GM12878 (cell line): ENCODE measurements around the gene EED. TPM values are rescaled to one million over a fixed set of nuclear protein-coding genes. Genes with fewer than 3 reads are reported as not detected.
A peak's percentile ranks its signal among the peaks of the same experiment; 100 is the strongest.

Experiments used
- ATAC-seq: fragments of 200-7000 bp; cut with Tn5 transposase; 3 replicates; pipeline ENCODE4 v1.9.1; 2020; ENCODE audit warnings: mild to moderate bottlenecking, moderate library complexity
- BruUV-seq: library from RNA; stranded (reverse); fragments of 400-500 nt; replicated peaks from 2 replicates; lab custom pipeline; 2021; lab: Mats Ljungman, UMichigan
- CTCF ChIA-PET: fragments of 300-600 bp; sonication (Branson Sonifier 250); formaldehyde crosslinking; extraction: SDS; loops from one replicate; lab custom pipeline; 2021; ENCODE audit warnings: inconsistent platforms; lab: Yijun Ruan, JAX
- POLR2A ChIA-PET: fragments of 350-600 bp; formaldehyde crosslinking; extraction: SDS; loops from one replicate; lab custom pipeline; 2021; ENCODE audit warnings: inconsistent platforms; lab: Charles Lee
- RAD21 ChIA-PET: fragments of 300-600 bp; sonication (Branson Sonifier 250); formaldehyde crosslinking; loops from one replicate; lab custom pipeline; 2023; ENCODE audit warnings: antibody characterized with exemption; ENCODE audit not compliant: unreplicated experiment; lab: Charles Lee
- SMC1A ChIA-PET: fragments of 300-600 bp; sonication (Branson Sonifier 250); formaldehyde crosslinking; loops from one replicate; lab custom pipeline; 2023; ENCODE audit not compliant: unreplicated experiment, uncharacterized antibody; lab: Charles Lee
- DNase-seq: peaks from one replicate; pipeline ENCODE4 v3.0.0-alpha.2; 2011; ENCODE audit warnings: low read depth, low spot score
- FAIRE-seq: peaks from 3 replicates; lab custom pipeline; 2011; peaks lifted over from hg19 to GRCh38; lab: Jason Lieb, UNC
- H2AFZ ChIP-seq: 2 replicates; pipeline ENCODE4 v1.6.0; 2011; ENCODE audit warnings: low read depth, low read length, control low read depth; ENCODE audit not compliant: control insufficient read depth
- H3K27ac ChIP-seq: 2 replicates; pipeline ENCODE4 v1.5.1; 2011; ENCODE audit warnings: control low read depth; ENCODE audit not compliant: control insufficient read depth, insufficient read depth
- H3K27me3 ChIP-seq, 2 experiments: replicated peaks in 1 of 2; 2 replicates each; pipeline versions ENCODE4 v1.6.0 to v1.6.1; 2011; ENCODE audit warnings: low read length in 1 of 2; ENCODE audit not compliant: control insufficient read depth in 2 of 2, insufficient read depth in 2 of 2
- H3K36me3 ChIP-seq, 2 experiments: 2 replicates each; pipeline ENCODE4 v1.5.1; 2011; ENCODE audit warnings: low read length in 1 of 2; ENCODE audit not compliant: control insufficient read depth in 2 of 2, insufficient read depth in 2 of 2
- H3K4me1 ChIP-seq: 2 replicates; pipeline ENCODE4 v1.6.1; 2011; ENCODE audit warnings: mild to moderate bottlenecking, low read length, moderate library complexity, mixed read lengths; ENCODE audit not compliant: control insufficient read depth, insufficient read depth
- H3K4me2 ChIP-seq: 2 replicates; pipeline ENCODE4 v1.6.0; 2011; ENCODE audit warnings: control low read depth; ENCODE audit not compliant: control insufficient read depth, insufficient read depth
- H3K4me3 ChIP-seq: fragments of 200-600 bp; sonication (generic); 2 replicates; pipeline ENCODE4 v1.5.1; 2016
- H3K79me2 ChIP-seq: 2 replicates; pipeline ENCODE4 v1.6.0; 2011; ENCODE audit warnings: low read length; ENCODE audit not compliant: control insufficient read depth, insufficient read depth
- H3K9ac ChIP-seq: 2 replicates; pipeline ENCODE4 v1.8.0; 2011; ENCODE audit warnings: low read length, control low read depth, mixed read lengths; ENCODE audit not compliant: control insufficient read depth, insufficient read depth
- H3K9me3 ChIP-seq: replicated peaks from 3 replicates; pipeline ENCODE4 v1.5.1; 2011; ENCODE audit warnings: mild to moderate bottlenecking, low read length; ENCODE audit not compliant: control insufficient read depth, insufficient read depth
- H4K20me1 ChIP-seq: 2 replicates; pipeline ENCODE4 v1.6.0; 2011; ENCODE audit not compliant: control insufficient read depth, insufficient read depth
- CBFB ChIP-seq: IDR thresholded peaks from 2 replicates; pipeline ENCODE4 v1.6.1; 2016; ENCODE audit warnings: antibody characterized with exemption, low read depth
- CREM ChIP-seq: IDR thresholded peaks from 2 replicates; pipeline ENCODE4 v1.6.1; 2014; ENCODE audit warnings: antibody characterized with exemption, low read depth
- ETV6 ChIP-seq, 2 experiments: fragments of 450-650 bp in 1 of 2; IDR thresholded peaks in 1 of 2; conservative IDR thresholded peaks in 1 of 2; 2 replicates each; pipeline ENCODE4 v1.6.1; 2014; ENCODE audit warnings: antibody characterized with exemption in 1 of 2, borderline replicate concordance in 1 of 2, low read depth in 1 of 2, mild to moderate bottlenecking in 1 of 2, moderate library complexity in 1 of 2
- GATAD2B ChIP-seq: fragments of 450-650 bp; conservative IDR thresholded peaks from 2 replicates; pipeline ENCODE4 v1.6.1; 2017; ENCODE audit warnings: low read depth, mild to moderate bottlenecking, moderate library complexity
- KDM1A ChIP-seq: fragments of 200-600 bp; sonication (generic); IDR thresholded peaks from 2 replicates; pipeline ENCODE4 v1.6.1; 2016; ENCODE audit warnings: borderline replicate concordance
- MTA3 ChIP-seq: IDR thresholded peaks from 2 replicates; pipeline ENCODE4 v1.6.1; 2012; ENCODE audit warnings: low read length, inconsistent platforms, borderline replicate concordance
- MYC ChIP-seq: IDR thresholded peaks from 2 replicates; pipeline ENCODE4 v1.6.1; 2011; ENCODE audit warnings: mild to moderate bottlenecking, low read length, moderate library complexity, inconsistent platforms; ENCODE audit not compliant: insufficient read depth, insufficient replicate concordance, insufficient read length, severe bottlenecking
- NFIC ChIP-seq: IDR thresholded peaks from 2 replicates; pipeline ENCODE4 v1.6.1; 2012; ENCODE audit warnings: low read depth, mild to moderate bottlenecking, inconsistent platforms, low read length, moderate library complexity
- NR2C1 ChIP-seq: fragments of 450-650 bp; IDR thresholded peaks from 2 replicates; pipeline ENCODE4 v1.6.1; 2017; ENCODE audit warnings: antibody characterized with exemption, mild to moderate bottlenecking, moderate library complexity
- PML ChIP-seq: IDR thresholded peaks from 2 replicates; pipeline ENCODE4 v1.6.1; 2012; ENCODE audit warnings: low read length, inconsistent platforms
- POLR2A ChIP-seq: IDR thresholded peaks from 2 replicates; pipeline ENCODE4 v1.6.1; 2011; ENCODE audit warnings: low read depth, mild to moderate bottlenecking, low read length
- RUNX3 ChIP-seq: IDR thresholded peaks from 2 replicates; pipeline ENCODE4 v1.6.1; 2012; ENCODE audit warnings: low read length, inconsistent platforms
- SMARCA5 ChIP-seq: fragments of 450-650 bp; IDR thresholded peaks from 2 replicates; pipeline ENCODE4 v1.6.1; 2017; ENCODE audit warnings: mild to moderate bottlenecking
- SPI1 ChIP-seq: IDR thresholded peaks from 2 replicates; pipeline ENCODE4 v1.6.1; 2011; ENCODE audit warnings: low read depth, mild to moderate bottlenecking, low read length, moderate library complexity, borderline replicate concordance; ENCODE audit not compliant: insufficient read depth
- TAF1 ChIP-seq: IDR thresholded peaks from 2 replicates; pipeline ENCODE4 v1.6.1; 2011; ENCODE audit warnings: mild to moderate bottlenecking, low read depth, low read length, borderline replicate concordance
- TCF7 ChIP-seq: IDR thresholded peaks from 2 replicates; pipeline ENCODE4 v1.6.1; 2014; ENCODE audit warnings: antibody characterized with exemption, borderline replicate concordance
- ZNF24 ChIP-seq: fragments of 450-650 bp; IDR thresholded peaks from 2 replicates; pipeline ENCODE4 v1.6.1; 2017; ENCODE audit warnings: antibody characterized with exemption, mild to moderate bottlenecking
- WGBS: methylation state at CpG from one replicate; pipeline ENCODE4 v1.1.6; 2016; ENCODE audit warnings: low lambda C conversion rate; ENCODE audit not compliant: insufficient replicate concordance, insufficient coverage; ENCODE audit errors: missing lambda C conversion rate; 5-methylcytosine and 5-hydroxymethylcytosine counted together
- in situ Hi-C: fragments of 300-500 bp; cut with MboI; formaldehyde crosslinking; loops from 9 replicates; pipeline ENCODE4 v1.14.3; 2018; ENCODE audit warnings: mixed read lengths
- intact Hi-C: fragments of 100-400 bp; cut with micrococcal nuclease; formaldehyde crosslinking; loops from one replicate; pipeline ENCODE4 v1.14.2; 2022; ENCODE audit not compliant: unreplicated experiment
- polyA plus RNA-seq, 11 experiments: library from polyadenylated mRNA; depleted of rRNA in 4 of 11; unstranded in 6 of 11; stranded (reverse) in 5 of 11; fragments of >200 nt; fragmentation: Nextera tagmentation in 4 of 11; fragmentation: Illumina TruSeq in 1 of 11; extraction: Ambion mirVana in 4 of 11; extraction: Trizol in 1 of 11; gene quantifications; 1 replicate in 1 of 11; 2 replicates in 10 of 11; pipeline versions ENCODE4 v1.2.1 to v1.2.3, GENCODE V29; 2011 to 2016; ENCODE audit warnings: inconsistent platforms in 2 of 11, missing spikeins in 2 of 11, low read depth in 1 of 11
- total RNA-seq, 4 experiments: library from RNA; depleted of rRNA in 3 of 4; stranded (reverse); fragments of >200 nt in 3 of 4; fragmentation: Illumina TruSeq in 1 of 4; extraction: Trizol in 1 of 4; gene quantifications; 2 replicates each; pipeline versions ENCODE4 v1.2.1 to v1.2.3, GENCODE V29; 2013 to 2021
- TF ChIP-seq, protein P1 (sequence below): IDR thresholded peaks from 2 replicates; pipeline ENCODE4 v1.6.1; 2012; ENCODE audit warnings: low read depth, low read length, improper control_type of control experiment
- TF ChIP-seq, protein P2 (sequence below): IDR thresholded peaks from 2 replicates; pipeline ENCODE4 v1.6.1; 2011; ENCODE audit warnings: borderline replicate concordance, low read depth, mild to moderate bottlenecking, moderate library complexity, mixed read lengths, low read length; ENCODE audit not compliant: insufficient read depth; ENCODE audit errors: extremely low read length

EED gene
- total and polyA plus RNA-seq, 10 of the 15 experiments (the other 5 are each of a cell fraction or from before 2014, with no cell fraction given) = 41.5 to 140 (median 72.2) TPM

- no peak for TF ChIP-seq TAF1
- TF ChIP-seq NFIC = peak; percentile 94
- peak; percentile 84 for TF ChIP-seq RUNX3
- peak; percentile 53; the same call in 1 of the 2 replicates for TF ChIP-seq TCF7
- peak; percentile 88; the same call in 1 of the 2 replicates for TF ChIP-seq MTA3
- peak; percentile 74; the same call in 1 of the 2 replicates for TF ChIP-seq PML
- TF ChIP-seq POLR2A = no peak
- peak; percentile 73 for TF ChIP-seq CREM
Measured at GRCh38 chr11:86255896-86256295, 11.3 kb downstream of the EED start (continued).

- no peak overlapping the region for H3K4me3 ChIP-seq
- FAIRE-seq = no peak
Measured at GRCh38 chr11:86256608-86257007, 12.1 kb downstream of the EED start.

More at GRCh38 chr11:86256608-86257007, 12.1 kb downstream of the EED start:
- intact Hi-C loops (no loop called here), in situ Hi-C loops (no loop called here)
- 29% methylated on average over 6 of the region's 6 CpGs for WGBS
- SMC1A ChIA-PET = interaction anchor here (0.7 to 1.7 kb wide), 3 partner anchors 10 to 142 kb away, joined by 3 to 6 read pairs (median 3); no protein-coding TSS in a partner anchor
- ATAC-seq (no peak), DNase-seq (no peak)
- Histone ChIP-seq H3K4me1 (peaks cover 19% of the 10 kb centered on the region), H3K79me2 (peaks cover 67% of the 10 kb centered on the region), H3K27ac (peak overlapping the region; percentile 74), H3K27me3 (no peaks in the 10 kb centered on the region), H3K9ac (no peak overlapping the region), H2AFZ (no peak overlapping the region), H4K20me1 (no peaks in the 10 kb centered on the region), H3K36me3 (peaks cover 10 to 18% of the 10 kb centered on the region in 2 experiments), H3K9me3 (no peaks in the 10 kb centered on the region), H3K4me2 (peak overlapping the region; percentile 92)
- POLR2A ChIA-PET = interaction anchor here (0.6 to 1.0 kb wide), 2 partner anchors 187 to 267 kb away, joined by 3 read pairs; no protein-coding TSS in a partner anchor
- CTCF ChIA-PET = no interaction called here
- no TSS peak for BruUV-seq
- RAD21 ChIA-PET = interaction anchor here (0.6 to 1.7 kb wide), 2 partner anchors 10 to 89 kb away, joined by 3 to 5 read pairs; no protein-coding TSS in a partner anchor
- TF ChIP-seq ZNF24 (no peak), GATAD2B (no peak), SPI1 (no peak), KDM1A (no peak), NR2C1 (no peak), ETV6 (conservative IDR thresholded peaks at IDR 0.05 in 1 of 2, IDR thresholded peaks at IDR 0.05 in 1 of 2; ENCODE audit: borderline replicate concordance in 1 of 2, low read depth in 1 of 2) (no peak), MYC (no peak), SMARCA5 (no peak), CBFB (no peak)
- TF ChIP-seq, protein P1, sequence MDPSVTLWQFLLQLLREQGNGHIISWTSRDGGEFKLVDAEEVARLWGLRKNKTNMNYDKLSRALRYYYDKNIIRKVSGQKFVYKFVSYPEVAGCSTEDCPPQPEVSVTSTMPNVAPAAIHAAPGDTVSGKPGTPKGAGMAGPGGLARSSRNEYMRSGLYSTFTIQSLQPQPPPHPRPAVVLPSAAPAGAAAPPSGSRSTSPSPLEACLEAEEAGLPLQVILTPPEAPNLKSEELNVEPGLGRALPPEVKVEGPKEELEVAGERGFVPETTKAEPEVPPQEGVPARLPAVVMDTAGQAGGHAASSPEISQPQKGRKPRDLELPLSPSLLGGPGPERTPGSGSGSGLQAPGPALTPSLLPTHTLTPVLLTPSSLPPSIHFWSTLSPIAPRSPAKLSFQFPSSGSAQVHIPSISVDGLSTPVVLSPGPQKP = no peak
- TF ChIP-seq, protein P2, sequence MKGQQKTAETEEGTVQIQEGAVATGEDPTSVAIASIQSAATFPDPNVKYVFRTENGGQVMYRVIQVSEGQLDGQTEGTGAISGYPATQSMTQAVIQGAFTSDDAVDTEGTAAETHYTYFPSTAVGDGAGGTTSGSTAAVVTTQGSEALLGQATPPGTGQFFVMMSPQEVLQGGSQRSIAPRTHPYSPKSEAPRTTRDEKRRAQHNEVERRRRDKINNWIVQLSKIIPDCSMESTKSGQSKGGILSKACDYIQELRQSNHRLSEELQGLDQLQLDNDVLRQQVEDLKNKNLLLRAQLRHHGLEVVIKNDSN = no peak
